Hepatocyte (in vitro differentiated cells): ENCODE measurements around the gene WDR11.

ENCODE experiments used
- EZH2 ChIP-seq: fragments of 200-600 bp; sonication (generic); IDR thresholded peaks from 2 replicates; pipeline ENCODE4 v1.6.1; 2016; ENCODE audit warnings: antibody characterized with exemption, mild to moderate bottlenecking, borderline replicate concordance
- EZH2phosphoT487 ChIP-seq: fragments of 200-600 bp; sonication (generic); IDR thresholded peaks from one replicate; pipeline ENCODE4 v1.6.1; 2018; ENCODE audit warnings: antibody characterized with exemption, mild to moderate bottlenecking, low read depth, moderate library complexity; ENCODE audit not compliant: unreplicated experiment, severe bottlenecking
- TF ChIP-seq, protein P1 (sequence below): fragments of 200-600 bp; sonication (generic); IDR thresholded peaks from 2 replicates; pipeline ENCODE4 v1.5.1; 2016; ENCODE audit warnings: antibody characterized with exemption, mild to moderate bottlenecking; ENCODE audit not compliant: poor library complexity

DNA sequence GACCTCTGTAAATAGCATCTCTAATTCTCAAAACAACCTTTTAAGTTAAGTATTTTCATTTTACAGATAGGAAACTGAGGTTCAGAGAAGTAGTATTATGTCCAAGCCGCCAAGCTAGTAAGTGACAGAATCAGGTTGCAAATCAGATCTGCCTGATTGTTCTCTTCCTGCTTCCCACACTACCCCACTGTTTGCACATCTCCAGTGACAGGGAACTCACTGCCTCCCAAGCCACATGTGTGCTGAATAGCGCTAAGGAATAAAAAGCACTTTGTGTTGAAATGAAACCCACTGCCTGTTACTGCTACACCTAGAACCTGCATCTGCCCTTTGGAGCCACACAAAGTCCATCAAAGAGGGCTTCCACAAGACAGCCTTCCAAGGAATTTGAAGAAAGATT is 45.1 kb upstream of the WDR11 start:
- TF ChIP-seq EZH2 (no peak), EZH2phosphoT487 (no peak)
- TF ChIP-seq, protein P1, sequence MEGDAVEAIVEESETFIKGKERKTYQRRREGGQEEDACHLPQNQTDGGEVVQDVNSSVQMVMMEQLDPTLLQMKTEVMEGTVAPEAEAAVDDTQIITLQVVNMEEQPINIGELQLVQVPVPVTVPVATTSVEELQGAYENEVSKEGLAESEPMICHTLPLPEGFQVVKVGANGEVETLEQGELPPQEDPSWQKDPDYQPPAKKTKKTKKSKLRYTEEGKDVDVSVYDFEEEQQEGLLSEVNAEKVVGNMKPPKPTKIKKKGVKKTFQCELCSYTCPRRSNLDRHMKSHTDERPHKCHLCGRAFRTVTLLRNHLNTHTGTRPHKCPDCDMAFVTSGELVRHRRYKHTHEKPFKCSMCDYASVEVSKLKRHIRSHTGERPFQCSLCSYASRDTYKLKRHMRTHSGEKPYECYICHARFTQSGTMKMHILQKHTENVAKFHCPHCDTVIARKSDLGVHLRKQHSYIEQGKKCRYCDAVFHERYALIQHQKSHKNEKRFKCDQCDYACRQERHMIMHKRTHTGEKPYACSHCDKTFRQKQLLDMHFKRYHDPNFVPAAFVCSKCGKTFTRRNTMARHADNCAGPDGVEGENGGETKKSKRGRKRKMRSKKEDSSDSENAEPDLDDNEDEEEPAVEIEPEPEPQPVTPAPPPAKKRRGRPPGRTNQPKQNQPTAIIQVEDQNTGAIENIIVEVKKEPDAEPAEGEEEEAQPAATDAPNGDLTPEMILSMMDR, result no peak
